HL-60 (cell line): Measurements from ENCODE around the gene FAM43B.
A peak's percentile ranks its signal among the peaks of the same experiment; 100 is the strongest.

Experiments used
- DNase-seq, 2 experiments: peaks; one replicate each; pipeline ENCODE4 v3.0.0-alpha.2; 2010 to 2020; ENCODE audit warnings: low read depth in 1 of 2, low spot score in 1 of 2
- H3K27ac ChIP-seq: fragments of 250-450 bp; sonication (Bioruptor Pico); replicated peaks from 2 replicates; pipeline ENCODE4 v1.5.1; 2020; ENCODE audit warnings: mild to moderate bottlenecking, moderate library complexity
- H3K27me3 ChIP-seq: fragments of 250-450 bp; sonication (Bioruptor Pico); 2 replicates; pipeline ENCODE4 v1.5.1; 2021; ENCODE audit warnings: mild to moderate bottlenecking, moderate library complexity; ENCODE audit not compliant: insufficient read depth, poor library complexity, severe bottlenecking
- H3K4me3 ChIP-seq: replicated peaks from 2 replicates; pipeline ENCODE4 v1.5.1; 2011; ENCODE audit warnings: mild to moderate bottlenecking, control low read depth, low read length; ENCODE audit not compliant: insufficient read depth
- CTCF ChIP-seq: IDR thresholded peaks from one replicate; pipeline ENCODE4 v1.5.1; 2011; ENCODE audit warnings: low read length, control low read depth, inconsistent platforms; ENCODE audit not compliant: insufficient read depth
- GABPA ChIP-seq: IDR thresholded peaks from 2 replicates; pipeline ENCODE4 v1.6.1; 2012; ENCODE audit warnings: low read depth
- POLR2AphosphoS5 ChIP-seq: IDR thresholded peaks from 2 replicates; pipeline ENCODE4 v1.6.1; 2012; ENCODE audit warnings: low read depth
- REST ChIP-seq: IDR thresholded peaks from 2 replicates; pipeline ENCODE4 v1.6.1; 2012; ENCODE audit warnings: low read depth; ENCODE audit not compliant: insufficient replicate concordance
- SPI1 ChIP-seq: IDR thresholded peaks from 2 replicates; pipeline ENCODE4 v1.6.1; 2012; ENCODE audit warnings: low read depth, mild to moderate bottlenecking, borderline replicate concordance

The FAM43B gene

DNA sequence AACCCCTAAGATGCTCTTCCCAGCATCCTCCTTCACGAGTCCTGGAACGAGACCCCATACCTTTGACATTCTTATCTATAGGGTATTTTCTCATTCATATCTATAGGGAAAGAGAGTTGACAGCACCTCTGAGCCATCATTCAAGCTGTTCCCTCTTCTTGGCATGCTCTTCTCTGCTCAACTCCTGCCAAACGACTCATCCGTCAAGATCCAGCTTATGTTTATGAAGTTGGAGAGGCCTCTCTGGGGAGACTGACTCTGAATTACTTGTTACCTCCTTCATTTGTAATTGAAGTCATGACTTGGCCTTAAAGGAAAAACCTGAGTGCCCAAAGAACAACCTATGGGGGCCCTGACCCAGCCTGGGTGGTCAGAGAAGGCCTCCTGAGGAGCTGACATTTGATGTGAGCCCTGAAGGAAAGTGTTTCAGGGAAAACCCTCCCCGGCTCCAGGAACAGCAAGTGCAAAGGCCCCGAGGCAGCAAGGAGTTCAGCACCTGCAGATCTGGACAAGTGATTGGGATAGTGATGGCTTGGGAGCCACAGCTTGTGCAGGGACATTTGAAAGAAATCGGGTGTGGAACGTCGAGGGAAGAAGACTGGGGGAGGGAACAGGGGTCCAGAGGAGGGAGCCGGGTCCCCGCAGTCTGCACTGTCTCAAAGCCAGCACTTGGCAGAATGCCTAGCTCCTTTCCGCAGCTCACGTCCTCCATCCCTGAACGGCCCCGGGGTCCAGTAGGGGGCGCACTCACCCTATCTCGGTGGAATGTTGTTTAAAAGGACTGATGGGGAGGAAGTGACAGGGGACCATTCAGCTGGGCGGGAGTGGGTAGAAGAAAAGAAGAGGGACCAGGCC, 22.5 kb downstream of the FAM43B start:
- TF ChIP-seq SPI1 (peak; percentile 90), POLR2AphosphoS5 (no peak), CTCF (peak; percentile 74)
- Histone ChIP-seq H3K27me3 (peaks cover 4% of the 10 kb centered on the region), H3K27ac (no peak overlapping the region), H3K4me3 (no peak overlapping the region)
- DNase-seq, result peak; percentile 77 to 93

- no peak for DNase-seq
- no peak overlapping the region for H3K4me3 ChIP-seq
- H3K27ac ChIP-seq, result no peak overlapping the region
- H3K27me3 ChIP-seq, result peaks cover 3% of the 10 kb centered on the region
- TF ChIP-seq POLR2AphosphoS5 (no peak), REST (no peak), CTCF (no peak), SPI1 (no peak), GABPA (no peak)
Measured at GRCh38 chr1:20575541-20576336, 23.4 kb downstream of the FAM43B start.

DNA sequence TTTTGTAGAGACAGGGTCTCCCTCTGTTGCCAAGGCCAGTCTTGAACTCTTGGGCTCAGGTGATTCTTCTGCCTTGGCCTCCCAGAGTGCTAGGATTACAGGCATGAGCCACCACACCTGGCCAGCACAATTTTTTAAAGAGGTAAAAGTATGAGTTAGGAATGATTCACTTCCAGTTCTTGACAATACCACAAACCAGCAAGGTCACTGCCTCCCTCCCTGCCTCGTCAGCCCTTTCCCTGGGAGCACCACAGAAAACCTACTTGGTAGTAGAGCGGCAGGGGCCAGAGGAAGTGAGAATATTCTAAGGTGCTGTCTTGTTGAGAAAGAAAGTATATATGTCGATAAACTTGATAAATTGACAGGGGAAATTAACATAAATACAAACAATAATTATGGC, 25.7 kb downstream of the FAM43B start:
- no peak for DNase-seq
- no peak overlapping the region for H3K4me3 ChIP-seq
- TF ChIP-seq GABPA (no peak), CTCF (no peak), SPI1 (no peak), POLR2AphosphoS5 (no peak), REST (no peak)
- H3K27ac ChIP-seq, result no peak overlapping the region
- peaks cover 2% of the 10 kb centered on the region for H3K27me3 ChIP-seq
